Neutrophil (primary cell): Measurements from ENCODE around the gene FOXP4.

Experiments
- H3K27ac ChIP-seq: fragments of 200-600 bp; sonication (generic); 2 replicates; pipeline ENCODE4 v1.5.1; 2016; ENCODE audit warnings: mild to moderate bottlenecking, moderate library complexity
- H3K27me3 ChIP-seq: fragments of 200-600 bp; sonication (generic); 2 replicates; pipeline ENCODE4 v1.6.0; 2016; ENCODE audit warnings: mild to moderate bottlenecking
- H3K36me3 ChIP-seq: fragments of 200-600 bp; sonication (generic); 2 replicates; pipeline ENCODE4 v1.5.1; 2017
- H3K4me1 ChIP-seq, 2 experiments: fragments of 200-600 bp in 1 of 2; sonication (generic) in 1 of 2; 1 replicate in 1 of 2; 2 replicates in 1 of 2; pipeline versions ENCODE4 v1.5.1 to v1.6.1; 2013 to 2016; ENCODE audit warnings: low read depth in 1 of 2, low read length in 1 of 2, mild to moderate bottlenecking in 1 of 2, moderate library complexity in 1 of 2; ENCODE audit not compliant: control insufficient read depth in 1 of 2, insufficient read depth in 1 of 2
- H3K4me3 ChIP-seq, 2 experiments: fragments of 200-600 bp in 1 of 2; sonication (generic) in 1 of 2; 1 replicate in 1 of 2; 2 replicates in 1 of 2; pipeline ENCODE4 v1.5.1; 2013 to 2016; ENCODE audit warnings: low read depth in 1 of 2, low read length in 1 of 2, mild to moderate bottlenecking in 1 of 2, moderate library complexity in 1 of 2
- H3K9me3 ChIP-seq: fragments of 200-600 bp; sonication (generic); 2 replicates; pipeline ENCODE4 v1.5.1; 2016
- TF ChIP-seq, protein P1 (sequence below): fragments of 200-600 bp; sonication (generic); IDR thresholded peaks from 2 replicates; pipeline ENCODE4 v1.5.1; 2016; ENCODE audit warnings: antibody characterized with exemption

Gene FOXP4

DNA sequence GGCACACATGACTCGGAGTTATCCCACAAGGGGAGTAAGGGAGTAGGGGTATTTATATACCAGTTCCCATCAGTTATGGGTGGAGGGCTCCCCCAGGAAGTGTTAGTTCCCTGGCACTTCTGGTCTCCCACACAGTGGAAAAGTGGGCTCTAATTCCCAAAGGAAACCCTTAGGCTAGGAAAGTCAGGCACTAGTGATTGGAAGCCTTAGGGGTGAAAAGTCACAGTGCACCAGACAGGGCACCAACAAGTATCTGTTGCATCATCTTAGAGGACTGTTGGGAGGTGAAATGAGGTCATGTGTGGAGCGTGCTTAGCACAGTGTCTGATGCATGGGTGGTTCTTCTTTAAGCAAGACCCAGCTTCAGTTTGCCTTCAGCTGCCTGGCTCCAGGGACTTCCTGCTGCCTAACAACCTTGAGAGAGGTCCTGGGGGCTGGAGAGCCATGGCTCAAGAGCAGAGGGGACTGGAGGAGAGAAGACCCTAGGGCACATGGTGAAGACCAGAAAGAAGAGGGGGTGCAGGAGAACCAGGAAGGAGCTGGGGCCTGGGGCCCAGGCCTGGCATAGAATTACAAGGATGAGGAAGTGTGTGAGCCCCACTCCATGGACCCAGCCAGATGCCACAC is 7.5 kb upstream of the FOXP4 start:
- H3K36me3 ChIP-seq = no peaks in the 10 kb centered on the region
- H3K27me3 ChIP-seq = peaks cover 58% of the 10 kb centered on the region
- H3K9me3 ChIP-seq = no peaks in the 10 kb centered on the region
- no peak overlapping the region for H3K27ac ChIP-seq
- H3K4me3 ChIP-seq = no peak overlapping the region
- H3K4me1 ChIP-seq = no peaks in the 10 kb centered on the region
- TF ChIP-seq, protein P1, sequence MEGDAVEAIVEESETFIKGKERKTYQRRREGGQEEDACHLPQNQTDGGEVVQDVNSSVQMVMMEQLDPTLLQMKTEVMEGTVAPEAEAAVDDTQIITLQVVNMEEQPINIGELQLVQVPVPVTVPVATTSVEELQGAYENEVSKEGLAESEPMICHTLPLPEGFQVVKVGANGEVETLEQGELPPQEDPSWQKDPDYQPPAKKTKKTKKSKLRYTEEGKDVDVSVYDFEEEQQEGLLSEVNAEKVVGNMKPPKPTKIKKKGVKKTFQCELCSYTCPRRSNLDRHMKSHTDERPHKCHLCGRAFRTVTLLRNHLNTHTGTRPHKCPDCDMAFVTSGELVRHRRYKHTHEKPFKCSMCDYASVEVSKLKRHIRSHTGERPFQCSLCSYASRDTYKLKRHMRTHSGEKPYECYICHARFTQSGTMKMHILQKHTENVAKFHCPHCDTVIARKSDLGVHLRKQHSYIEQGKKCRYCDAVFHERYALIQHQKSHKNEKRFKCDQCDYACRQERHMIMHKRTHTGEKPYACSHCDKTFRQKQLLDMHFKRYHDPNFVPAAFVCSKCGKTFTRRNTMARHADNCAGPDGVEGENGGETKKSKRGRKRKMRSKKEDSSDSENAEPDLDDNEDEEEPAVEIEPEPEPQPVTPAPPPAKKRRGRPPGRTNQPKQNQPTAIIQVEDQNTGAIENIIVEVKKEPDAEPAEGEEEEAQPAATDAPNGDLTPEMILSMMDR = no peak

DNA sequence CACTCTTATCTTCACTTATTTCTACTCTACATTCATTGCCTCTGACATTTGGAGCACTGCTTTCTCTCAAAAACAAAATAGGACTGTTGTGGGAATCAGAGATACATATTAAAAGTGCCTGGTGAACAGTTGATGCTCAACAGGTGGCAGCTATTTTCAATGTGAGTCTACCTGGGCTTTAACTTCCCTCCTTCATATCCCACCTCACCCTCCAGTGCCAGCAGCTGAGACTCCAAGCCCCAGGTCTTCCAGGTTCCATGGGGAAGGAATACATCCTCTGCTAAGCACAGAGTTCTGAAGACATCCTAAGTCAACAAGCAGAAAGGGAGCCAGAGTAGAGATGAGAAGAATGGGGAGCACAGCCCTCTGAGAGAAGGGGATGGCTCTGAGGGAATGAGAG is 7.0 kb upstream of the FOXP4 start:
- H3K27me3 ChIP-seq = peaks cover 58% of the 10 kb centered on the region
- TF ChIP-seq, protein P1 = no peak
- no peaks in the 10 kb centered on the region for H3K36me3 ChIP-seq
- no peak overlapping the region for H3K27ac ChIP-seq
- H3K4me1 ChIP-seq = no peaks in the 10 kb centered on the region
- H3K9me3 ChIP-seq = no peaks in the 10 kb centered on the region
- no peak overlapping the region for H3K4me3 ChIP-seq

DNA sequence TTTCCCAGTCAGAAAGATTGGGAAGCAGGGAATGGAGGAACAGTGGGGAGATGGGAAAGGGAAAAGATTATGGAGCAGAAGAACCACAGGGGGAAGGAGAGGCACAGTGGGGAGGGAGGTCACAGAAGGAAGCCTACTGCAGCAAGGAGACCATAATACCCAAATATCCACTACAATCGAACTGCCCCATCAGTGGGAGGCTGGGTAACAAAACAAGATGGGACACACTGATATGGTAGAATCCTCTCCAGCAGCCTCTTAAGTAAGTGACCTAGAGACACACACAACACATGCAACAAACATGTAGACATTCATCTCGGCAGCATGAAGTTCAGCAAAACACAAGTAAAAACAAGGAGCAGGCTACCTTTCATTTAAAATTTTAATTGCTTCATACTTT is 4.8 kb upstream of the FOXP4 start:
- no peak overlapping the region for H3K4me3 ChIP-seq
- TF ChIP-seq, protein P1 = no peak
- H3K36me3 ChIP-seq = no peaks in the 10 kb centered on the region
- H3K9me3 ChIP-seq = no peaks in the 10 kb centered on the region
- H3K27me3 ChIP-seq = peaks cover 59% of the 10 kb centered on the region
- no peak overlapping the region for H3K27ac ChIP-seq
- peaks cover 5 to 6% of the 10 kb centered on the region in 2 experiments for H3K4me1 ChIP-seq

DNA sequence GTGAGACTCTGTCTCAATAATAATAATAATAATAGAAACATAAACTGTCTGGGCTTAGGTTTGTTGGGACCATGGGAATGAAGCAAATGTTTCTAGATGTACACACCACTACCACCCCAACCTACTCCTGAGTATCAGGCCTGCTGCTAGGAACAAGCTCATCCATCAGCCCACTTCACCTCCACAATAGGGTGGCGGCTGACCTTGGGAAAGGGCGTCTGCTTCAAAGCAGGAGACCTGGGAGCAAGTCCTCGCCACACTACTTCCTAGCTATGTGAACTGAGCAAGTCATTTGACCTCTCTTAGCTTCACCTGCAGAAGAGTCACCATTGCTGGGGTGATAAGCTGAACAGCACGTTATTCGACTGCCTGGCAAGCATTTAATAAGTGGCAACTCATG is 3.1 kb upstream of the FOXP4 start:
- Histone ChIP-seq H3K36me3 (no peaks in the 10 kb centered on the region), H3K4me1 (peaks cover 15 to 20% of the 10 kb centered on the region in 2 experiments), H3K27ac (no peak overlapping the region), H3K4me3 (no peak overlapping the region), H3K9me3 (no peaks in the 10 kb centered on the region), H3K27me3 (peaks cover 59% of the 10 kb centered on the region)
- TF ChIP-seq, protein P1 = no peak

DNA sequence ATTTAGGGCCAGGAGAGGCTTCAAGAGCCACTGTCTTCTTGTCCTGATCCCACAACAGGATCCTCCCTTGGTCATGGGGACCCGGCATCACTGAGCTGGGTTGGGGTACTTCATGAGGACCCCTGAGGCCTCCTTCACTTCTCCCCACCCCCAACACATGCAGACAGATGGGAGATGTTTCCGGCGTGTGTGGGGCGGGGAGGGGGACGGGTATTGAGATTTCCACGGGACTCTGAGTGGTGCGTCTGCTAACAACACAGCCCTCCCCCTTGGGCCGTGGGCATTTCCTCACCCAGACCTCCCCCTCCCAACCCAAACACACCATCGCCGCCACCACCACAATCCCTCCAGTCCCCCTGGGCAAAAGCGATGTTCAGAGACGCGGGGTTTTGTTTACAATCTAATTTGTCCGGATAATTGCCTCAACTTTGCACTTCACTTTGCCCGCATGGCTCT is 906 bp upstream of the FOXP4 start:
- TF ChIP-seq, protein P1 = no peak
- no peak overlapping the region for H3K27ac ChIP-seq
- no peaks in the 10 kb centered on the region for H3K36me3 ChIP-seq
- no peaks in the 10 kb centered on the region for H3K9me3 ChIP-seq
- peaks cover 21 to 25% of the 10 kb centered on the region in 2 experiments for H3K4me1 ChIP-seq
- peaks cover 80% of the 10 kb centered on the region for H3K27me3 ChIP-seq
- H3K4me3 ChIP-seq = peak overlapping the region in 1 of 2 experiments; percentile 23
